Calu3 (cell line): Measurements from ENCODE around the gene ITPR2. TPM values are rescaled to one million over a fixed set of nuclear protein-coding genes. Genes with fewer than 3 reads are reported as not detected.
A peak's percentile ranks its signal among the peaks of the same experiment; 100 is the strongest.

Source experiments
- BruUV-seq: library from RNA; stranded (reverse); fragments of 400-500 nt; replicated peaks from 2 replicates; lab custom pipeline; 2021; lab: Mats Ljungman, UMichigan
- CTCF ChIA-PET: fragments of 300-600 bp; sonication (Branson Sonifier 250); formaldehyde crosslinking; loops from one replicate; lab custom pipeline; 2022; ENCODE audit warnings: antibody characterized with exemption; lab: Charles Lee
- DNase-seq: peaks from one replicate; pipeline ENCODE4 v3.0.0; 2022
- H3K27ac Mint-ChIP-seq: one replicate; pipeline ENCODE4 v1.8.0; 2022; ENCODE audit warnings: mixed read lengths; ENCODE audit not compliant: unreplicated experiment
- H3K27me3 Mint-ChIP-seq: one replicate; pipeline ENCODE4 v1.8.0; 2022; ENCODE audit warnings: mixed read lengths; ENCODE audit not compliant: unreplicated experiment
- H3K36me3 Mint-ChIP-seq: one replicate; pipeline ENCODE4 v1.8.0; 2022; ENCODE audit warnings: mild to moderate bottlenecking, moderate library complexity, mixed read lengths; ENCODE audit not compliant: insufficient read depth, unreplicated experiment
- H3K4me1 Mint-ChIP-seq: one replicate; pipeline ENCODE4 v1.8.0; 2022; ENCODE audit warnings: mild to moderate bottlenecking, low read depth, mixed read lengths; ENCODE audit not compliant: unreplicated experiment
- H3K4me3 Mint-ChIP-seq: one replicate; pipeline ENCODE4 v1.8.0; 2022; ENCODE audit warnings: mild to moderate bottlenecking, low read depth, moderate library complexity, mixed read lengths; ENCODE audit not compliant: unreplicated experiment
- H3K9me3 Mint-ChIP-seq: one replicate; pipeline ENCODE4 v1.8.0; 2022; ENCODE audit warnings: low read depth, mixed read lengths; ENCODE audit not compliant: unreplicated experiment
- CTCF ChIP-seq: fragments of 200-600 bp; IDR thresholded peaks from one replicate; pipeline ENCODE4 v1.8.0; 2022; ENCODE audit warnings: antibody characterized with exemption; ENCODE audit not compliant: unreplicated experiment
- intact Hi-C: fragments of 100-400 bp; cut with micrococcal nuclease; formaldehyde crosslinking; loops from one replicate; pipeline ENCODE4 v1.10.0; 2022; ENCODE audit not compliant: unreplicated experiment
- total RNA-seq: library from RNA; stranded (reverse); gene quantifications from 2 replicates; pipeline ENCODE4 v1.2.3, GENCODE V29; 2022

Gene ITPR2
- total RNA-seq, 1 experiment from 2014 or later, result 2.5 TPM

GRCh38 chr12:26853303-26854030 is 20.5 kb upstream of the ITPR2 start:
- H3K9me3 Mint-ChIP-seq, result no peaks in the 10 kb centered on the region

GRCh38 chr12:26851031-26851809 is 18.2 kb upstream of the ITPR2 start:
- intact Hi-C loops, result loop anchor here (5.0 kb wide), 2 partner anchors 161 to 456 kb away; partner anchors contain the start of gene TM7SF3
- no peak for TF ChIP-seq CTCF
- Mint-ChIP-seq H3K4me1 (peaks cover 5% of the 10 kb centered on the region), H3K27ac (no peak overlapping the region), H3K27me3 (peaks cover 7% of the 10 kb centered on the region), H3K9me3 (no peaks in the 10 kb centered on the region), H3K4me3 (no peak overlapping the region), H3K36me3 (no peaks in the 10 kb centered on the region)
- CTCF ChIA-PET, result no interaction called here
- no TSS peak for BruUV-seq
- no peak for DNase-seq

More at GRCh38 chr12:26853303-26854030, 20.5 kb upstream of the ITPR2 start:
- no peaks in the 10 kb centered on the region for H3K27me3 Mint-ChIP-seq
- BruUV-seq, result no TSS peak
- H3K4me1 Mint-ChIP-seq, result no peaks in the 10 kb centered on the region
- intact Hi-C loops, result loop anchor here (1.0 to 5.0 kb wide), 3 partner anchors 32 to 454 kb away; partner anchors contain the start of gene TM7SF3
- no peak overlapping the region for H3K27ac Mint-ChIP-seq
- CTCF ChIA-PET, result interaction anchor here (1.4 kb wide), 1 partner anchor 32 kb away, joined by 3 read pairs; no protein-coding TSS in a partner anchor
- TF ChIP-seq CTCF, result peak; percentile 75
- DNase-seq, result peak; percentile 66
- H3K4me3 Mint-ChIP-seq, result no peak overlapping the region
- H3K36me3 Mint-ChIP-seq, result no peaks in the 10 kb centered on the region

- intact Hi-C loops, result loop anchor here (5.0 kb wide), 1 partner anchor 141 kb away; no protein-coding TSS in a partner anchor
- no peaks in the 10 kb centered on the region for H3K36me3 Mint-ChIP-seq
- H3K27me3 Mint-ChIP-seq, result peaks cover 10% of the 10 kb centered on the region
- H3K4me3 Mint-ChIP-seq, result no peak overlapping the region
- CTCF ChIA-PET, result interaction anchor here (0.7 kb wide), 1 partner anchor 147 kb away, joined by 3 read pairs; no protein-coding TSS in a partner anchor
- no peak overlapping the region for H3K27ac Mint-ChIP-seq
- H3K4me1 Mint-ChIP-seq, result peaks cover 8% of the 10 kb centered on the region
- BruUV-seq, result no TSS peak
- no peaks in the 10 kb centered on the region for H3K9me3 Mint-ChIP-seq
- DNase-seq, result no peak
- no peak for TF ChIP-seq CTCF
These were observed 15.3 kb upstream of the ITPR2 start for GRCh38 chr12:26848156-26848825.

GRCh38 chr12:26847431-26847830 is 14.4 kb upstream of the ITPR2 start:
- intact Hi-C loops, result loop anchor here (5.0 kb wide), 1 partner anchor 140 kb away; no protein-coding TSS in a partner anchor
- Mint-ChIP-seq H3K27me3 (peaks cover 10% of the 10 kb centered on the region), H3K4me1 (peaks cover 8% of the 10 kb centered on the region), H3K4me3 (no peak overlapping the region), H3K9me3 (no peaks in the 10 kb centered on the region), H3K27ac (no peak overlapping the region), H3K36me3 (no peaks in the 10 kb centered on the region)
- no peak for DNase-seq
- BruUV-seq, result no TSS peak
- CTCF ChIA-PET, result interaction anchor here (0.7 kb wide), 1 partner anchor 11 kb away, joined by 3 read pairs; no protein-coding TSS in a partner anchor
- TF ChIP-seq CTCF, result no peak
